Neural progenitor cell (in vitro differentiated cells): ENCODE results near the gene DSCAML1.

Experiments
- EZH2 ChIP-seq: fragments of 200-600 bp; sonication (generic); IDR thresholded peaks from 2 replicates; pipeline ENCODE4 v1.6.1; 2017; ENCODE audit warnings: antibody characterized with exemption, mild to moderate bottlenecking, moderate library complexity
- TF ChIP-seq, protein P1 (sequence below): fragments of 200-600 bp; sonication (generic); IDR thresholded peaks from 2 replicates; pipeline ENCODE4 v1.5.1; 2017; ENCODE audit warnings: antibody characterized with exemption, mild to moderate bottlenecking

DNA sequence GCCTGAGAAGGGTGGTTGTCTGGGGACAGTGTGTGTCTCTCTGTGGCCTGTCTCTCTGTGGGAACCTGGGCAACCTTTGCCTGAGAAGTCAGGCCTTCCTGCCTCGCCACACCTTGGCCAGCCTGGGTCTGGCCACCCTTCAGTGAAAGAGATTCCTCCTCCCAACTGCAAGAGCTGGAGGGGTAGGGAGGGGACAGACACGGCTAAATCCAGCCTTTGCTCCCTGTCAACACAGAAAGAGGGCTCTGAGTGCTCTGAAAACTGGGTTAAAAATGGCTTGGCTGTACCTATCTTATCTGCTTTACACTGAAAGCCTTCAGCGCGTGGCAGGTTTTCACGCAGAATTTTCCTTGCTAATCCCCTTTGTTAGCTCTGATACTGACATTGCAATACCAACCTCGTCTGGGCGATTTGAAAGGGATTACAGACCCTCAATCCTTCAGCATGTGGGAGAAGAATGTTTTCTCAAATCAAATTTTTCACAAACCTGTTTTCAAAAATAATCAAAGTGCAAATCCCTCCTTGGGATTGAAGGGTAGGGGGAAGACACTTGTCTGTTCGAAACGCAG is 163.7 kb downstream of the DSCAML1 start:
- no peak for TF ChIP-seq EZH2
- TF ChIP-seq, protein P1, sequence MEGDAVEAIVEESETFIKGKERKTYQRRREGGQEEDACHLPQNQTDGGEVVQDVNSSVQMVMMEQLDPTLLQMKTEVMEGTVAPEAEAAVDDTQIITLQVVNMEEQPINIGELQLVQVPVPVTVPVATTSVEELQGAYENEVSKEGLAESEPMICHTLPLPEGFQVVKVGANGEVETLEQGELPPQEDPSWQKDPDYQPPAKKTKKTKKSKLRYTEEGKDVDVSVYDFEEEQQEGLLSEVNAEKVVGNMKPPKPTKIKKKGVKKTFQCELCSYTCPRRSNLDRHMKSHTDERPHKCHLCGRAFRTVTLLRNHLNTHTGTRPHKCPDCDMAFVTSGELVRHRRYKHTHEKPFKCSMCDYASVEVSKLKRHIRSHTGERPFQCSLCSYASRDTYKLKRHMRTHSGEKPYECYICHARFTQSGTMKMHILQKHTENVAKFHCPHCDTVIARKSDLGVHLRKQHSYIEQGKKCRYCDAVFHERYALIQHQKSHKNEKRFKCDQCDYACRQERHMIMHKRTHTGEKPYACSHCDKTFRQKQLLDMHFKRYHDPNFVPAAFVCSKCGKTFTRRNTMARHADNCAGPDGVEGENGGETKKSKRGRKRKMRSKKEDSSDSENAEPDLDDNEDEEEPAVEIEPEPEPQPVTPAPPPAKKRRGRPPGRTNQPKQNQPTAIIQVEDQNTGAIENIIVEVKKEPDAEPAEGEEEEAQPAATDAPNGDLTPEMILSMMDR = no peak
